ENCODE data around the gene HINFP. TPM values are rescaled to one million over a fixed set of nuclear protein-coding genes. Genes with fewer than 3 reads are reported as not detected.

HINFP gene
- total and polyA plus RNA-seq, 9 of the 15 experiments (the other 6 are each of a cell fraction or from before 2014, with no cell fraction given): 13.8 to 34.1 (median 22.5) TPM

DNA sequence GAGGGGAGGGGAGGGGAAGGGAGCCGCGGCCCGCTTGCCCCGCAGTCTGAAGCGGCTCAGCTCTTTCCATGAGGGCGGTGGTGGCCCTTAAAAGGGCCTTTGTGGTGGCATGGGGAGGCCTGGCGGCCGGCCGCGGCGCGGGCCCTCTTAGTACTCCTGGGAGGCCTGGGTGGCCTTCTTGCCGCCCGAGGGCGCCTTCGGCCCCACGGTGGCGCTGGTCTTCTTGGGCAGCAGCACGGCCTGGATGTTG, 26.6 kb upstream of the HINFP start (continued):
- TF ChIP-seq, protein P1, sequence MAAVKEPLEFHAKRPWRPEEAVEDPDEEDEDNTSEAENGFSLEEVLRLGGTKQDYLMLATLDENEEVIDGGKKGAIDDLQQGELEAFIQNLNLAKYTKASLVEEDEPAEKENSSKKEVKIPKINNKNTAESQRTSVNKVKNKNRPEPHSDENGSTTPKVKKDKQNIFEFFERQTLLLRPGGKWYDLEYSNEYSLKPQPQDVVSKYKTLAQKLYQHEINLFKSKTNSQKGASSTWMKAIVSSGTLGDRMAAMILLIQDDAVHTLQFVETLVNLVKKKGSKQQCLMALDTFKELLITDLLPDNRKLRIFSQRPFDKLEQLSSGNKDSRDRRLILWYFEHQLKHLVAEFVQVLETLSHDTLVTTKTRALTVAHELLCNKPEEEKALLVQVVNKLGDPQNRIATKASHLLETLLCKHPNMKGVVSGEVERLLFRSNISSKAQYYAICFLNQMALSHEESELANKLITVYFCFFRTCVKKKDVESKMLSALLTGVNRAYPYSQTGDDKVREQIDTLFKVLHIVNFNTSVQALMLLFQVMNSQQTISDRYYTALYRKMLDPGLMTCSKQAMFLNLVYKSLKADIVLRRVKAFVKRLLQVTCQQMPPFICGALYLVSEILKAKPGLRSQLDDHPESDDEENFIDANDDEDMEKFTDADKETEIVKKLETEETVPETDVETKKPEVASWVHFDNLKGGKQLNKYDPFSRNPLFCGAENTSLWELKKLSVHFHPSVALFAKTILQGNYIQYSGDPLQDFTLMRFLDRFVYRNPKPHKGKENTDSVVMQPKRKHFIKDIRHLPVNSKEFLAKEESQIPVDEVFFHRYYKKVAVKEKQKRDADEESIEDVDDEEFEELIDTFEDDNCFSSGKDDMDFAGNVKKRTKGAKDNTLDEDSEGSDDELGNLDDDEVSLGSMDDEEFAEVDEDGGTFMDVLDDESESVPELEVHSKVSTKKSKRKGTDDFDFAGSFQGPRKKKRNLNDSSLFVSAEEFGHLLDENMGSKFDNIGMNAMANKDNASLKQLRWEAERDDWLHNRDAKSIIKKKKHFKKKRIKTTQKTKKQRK (IDR thresholded peaks at IDR 0.05; ENCODE audit: borderline replicate concordance, low read depth, low read length): no peak
- no peak for TF ChIP-seq STAT5A (IDR thresholded peaks at IDR 0.05; ENCODE audit: borderline replicate concordance, low read length)
- no peak for TF ChIP-seq CXXC5 (CRISPR knock-in tag; IDR thresholded peaks at IDR 0.05)
- TF ChIP-seq SNIP1 (IDR thresholded peaks at IDR 0.05; ENCODE audit: low read depth): no peak
- TF ChIP-seq CREM (IDR thresholded peaks at IDR 0.05; ENCODE audit: low read depth): 0 out of 2 replicates have a peak, but pooled peaks have one; percentile 28
- TF ChIP-seq SAFB2 (IDR thresholded peaks at IDR 0.05; ENCODE audit: borderline replicate concordance, low read depth, low read length, severe bottlenecking): no peak
- no peak for TF ChIP-seq POLR2B (IDR thresholded peaks at IDR 0.05; ENCODE audit: low read depth, partially characterized antibody)
- no peak for TF ChIP-seq TAF15 (IDR thresholded peaks at IDR 0.05; ENCODE audit: low read depth, low read length)
- no peak for TF ChIP-seq MTF1 (CRISPR knock-in tag; IDR thresholded peaks at IDR 0.05; ENCODE audit: borderline replicate concordance)
- TF ChIP-seq SMC3 (conservative IDR thresholded peaks at IDR 0.05; ENCODE audit: insufficient read depth, low read depth, low read length): peak; percentile 31; the same call in 1 of the 2 replicates
- no peak for TF ChIP-seq PHB2 (IDR thresholded peaks at IDR 0.05; ENCODE audit: low read depth)
- TF ChIP-seq PHTF2 (CRISPR knock-in tag; IDR thresholded peaks at IDR 0.05): no peak
- TF ChIP-seq, protein P2, sequence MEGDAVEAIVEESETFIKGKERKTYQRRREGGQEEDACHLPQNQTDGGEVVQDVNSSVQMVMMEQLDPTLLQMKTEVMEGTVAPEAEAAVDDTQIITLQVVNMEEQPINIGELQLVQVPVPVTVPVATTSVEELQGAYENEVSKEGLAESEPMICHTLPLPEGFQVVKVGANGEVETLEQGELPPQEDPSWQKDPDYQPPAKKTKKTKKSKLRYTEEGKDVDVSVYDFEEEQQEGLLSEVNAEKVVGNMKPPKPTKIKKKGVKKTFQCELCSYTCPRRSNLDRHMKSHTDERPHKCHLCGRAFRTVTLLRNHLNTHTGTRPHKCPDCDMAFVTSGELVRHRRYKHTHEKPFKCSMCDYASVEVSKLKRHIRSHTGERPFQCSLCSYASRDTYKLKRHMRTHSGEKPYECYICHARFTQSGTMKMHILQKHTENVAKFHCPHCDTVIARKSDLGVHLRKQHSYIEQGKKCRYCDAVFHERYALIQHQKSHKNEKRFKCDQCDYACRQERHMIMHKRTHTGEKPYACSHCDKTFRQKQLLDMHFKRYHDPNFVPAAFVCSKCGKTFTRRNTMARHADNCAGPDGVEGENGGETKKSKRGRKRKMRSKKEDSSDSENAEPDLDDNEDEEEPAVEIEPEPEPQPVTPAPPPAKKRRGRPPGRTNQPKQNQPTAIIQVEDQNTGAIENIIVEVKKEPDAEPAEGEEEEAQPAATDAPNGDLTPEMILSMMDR (IDR thresholded peaks at IDR 0.05 in 2 of 3, conservative IDR thresholded peaks at IDR 0.05 in 1 of 3; ENCODE audit: insufficient read depth in 2 of 3, low read depth in 1 of 3, low read length in 3 of 3): peak; percentile 74 to 88 (median 76)
- TF ChIP-seq, protein P3, sequence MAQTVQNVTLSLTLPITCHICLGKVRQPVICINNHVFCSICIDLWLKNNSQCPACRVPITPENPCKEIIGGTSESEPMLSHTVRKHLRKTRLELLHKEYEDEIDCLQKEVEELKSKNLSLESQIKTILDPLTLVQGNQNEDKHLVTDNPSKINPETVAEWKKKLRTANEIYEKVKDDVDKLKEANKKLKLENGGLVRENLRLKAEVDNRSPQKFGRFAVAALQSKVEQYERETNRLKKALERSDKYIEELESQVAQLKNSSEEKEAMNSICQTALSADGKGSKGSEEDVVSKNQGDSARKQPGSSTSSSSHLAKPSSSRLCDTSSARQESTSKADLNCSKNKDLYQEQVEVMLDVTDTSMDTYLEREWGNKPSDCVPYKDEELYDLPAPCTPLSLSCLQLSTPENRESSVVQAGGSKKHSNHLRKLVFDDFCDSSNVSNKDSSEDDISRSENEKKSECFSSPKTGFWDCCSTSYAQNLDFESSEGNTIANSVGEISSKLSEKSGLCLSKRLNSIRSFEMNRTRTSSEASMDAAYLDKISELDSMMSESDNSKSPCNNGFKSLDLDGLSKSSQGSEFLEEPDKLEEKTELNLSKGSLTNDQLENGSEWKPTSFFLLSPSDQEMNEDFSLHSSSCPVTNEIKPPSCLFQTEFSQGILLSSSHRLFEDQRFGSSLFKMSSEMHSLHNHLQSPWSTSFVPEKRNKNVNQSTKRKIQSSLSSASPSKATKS (CRISPR knock-in tag; IDR thresholded peaks at IDR 0.05): no peak
- TF ChIP-seq L3MBTL2 (IDR thresholded peaks at IDR 0.05): no peak
- no peak for TF ChIP-seq RFX5 (IDR thresholded peaks at IDR 0.05; ENCODE audit: low read depth, low read length)
- no peak for TF ChIP-seq PPARD (CRISPR knock-in tag; IDR thresholded peaks at IDR 0.05)
- no peak for TF ChIP-seq TBL1XR1 (IDR thresholded peaks at IDR 0.05; ENCODE audit: low read length in 2 of 2)
- TF ChIP-seq, protein P4, sequence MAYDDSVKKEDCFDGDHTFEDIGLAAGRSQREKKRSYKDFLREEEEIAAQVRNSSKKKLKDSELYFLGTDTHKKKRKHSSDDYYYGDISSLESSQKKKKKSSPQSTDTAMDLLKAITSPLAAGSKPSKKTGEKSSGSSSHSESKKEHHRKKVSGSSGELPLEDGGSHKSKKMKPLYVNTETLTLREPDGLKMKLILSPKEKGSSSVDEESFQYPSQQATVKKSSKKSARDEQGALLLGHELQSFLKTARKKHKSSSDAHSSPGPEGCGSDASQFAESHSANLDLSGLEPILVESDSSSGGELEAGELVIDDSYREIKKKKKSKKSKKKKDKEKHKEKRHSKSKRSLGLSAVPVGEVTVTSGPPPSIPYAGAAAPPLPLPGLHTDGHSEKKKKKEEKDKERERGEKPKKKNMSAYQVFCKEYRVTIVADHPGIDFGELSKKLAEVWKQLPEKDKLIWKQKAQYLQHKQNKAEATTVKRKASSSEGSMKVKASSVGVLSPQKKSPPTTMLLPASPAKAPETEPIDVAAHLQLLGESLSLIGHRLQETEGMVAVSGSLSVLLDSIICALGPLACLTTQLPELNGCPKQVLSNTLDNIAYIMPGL (CRISPR knock-in tag; IDR thresholded peaks at IDR 0.05): no peak
- TF ChIP-seq ZNF174 (CRISPR knock-in tag; IDR thresholded peaks at IDR 0.05): no peak
- TF ChIP-seq CBX8 (IDR thresholded peaks at IDR 0.05; ENCODE audit: borderline replicate concordance, extremely low read depth, low read depth, low read length, poor library complexity, severe bottlenecking): no peak
